ENCODE measurements around the gene CALML5. TPM values are rescaled to one million over a fixed set of nuclear protein-coding genes. Genes with fewer than 3 reads are reported as not detected.

CALML5 gene
- total and polyA plus RNA-seq, 9 of the 15 experiments (the other 6 are each of a cell fraction or from before 2014, with no cell fraction given) = not detected

DNA sequence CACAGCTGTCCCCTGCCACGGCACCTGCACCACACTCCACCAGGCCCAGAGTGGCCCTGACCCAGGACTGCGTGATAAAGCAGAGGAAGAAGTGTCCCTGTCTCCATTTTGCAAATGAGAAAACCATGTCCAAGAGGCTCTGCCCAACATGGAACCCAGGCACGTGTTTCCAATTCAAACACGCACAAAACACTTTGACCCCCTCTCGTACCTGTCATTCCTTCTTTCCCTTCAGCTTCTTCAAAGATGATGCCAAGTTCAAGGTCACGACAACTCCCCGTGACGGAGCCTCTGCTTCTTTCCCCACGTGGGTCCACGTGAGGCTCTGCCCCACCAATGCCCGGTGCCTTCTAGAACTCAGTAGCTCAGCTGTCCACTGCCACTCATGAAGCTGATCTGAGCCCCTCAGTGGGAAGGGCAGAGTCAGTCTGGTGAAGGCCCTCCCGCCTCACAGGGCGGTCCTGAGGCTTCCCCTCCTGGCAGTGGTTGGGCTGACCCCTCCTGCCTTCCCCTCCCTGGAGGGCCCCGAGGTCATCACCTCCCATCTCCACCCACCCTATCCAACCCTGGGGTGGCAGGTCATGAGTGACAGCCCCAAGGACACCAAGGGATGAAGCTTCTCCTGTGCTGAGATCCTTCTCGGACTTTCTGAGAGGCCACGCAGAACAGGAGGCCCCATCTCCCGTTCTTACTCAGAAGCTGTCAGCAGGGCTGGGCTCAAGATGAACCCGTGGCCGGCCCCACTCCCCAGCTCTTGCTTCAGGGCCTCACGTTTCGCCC, 19.0 kb downstream of the CALML5 start (continued):
- TF ChIP-seq CHD1 (IDR thresholded peaks at IDR 0.05; ENCODE audit: low read length) = peak; percentile 43
- peak in 1 of 3 experiments; percentile 71 for TF ChIP-seq YY1 (IDR thresholded peaks at IDR 0.05; ENCODE audit: borderline replicate concordance in 1 of 3, control insufficient read depth in 1 of 3, extremely low read depth in 1 of 3, insufficient read depth in 3 of 3, insufficient read length in 1 of 3, insufficient replicate concordance in 2 of 3, low read depth in 1 of 3, low read length in 2 of 3)
- TF ChIP-seq, protein P1, sequence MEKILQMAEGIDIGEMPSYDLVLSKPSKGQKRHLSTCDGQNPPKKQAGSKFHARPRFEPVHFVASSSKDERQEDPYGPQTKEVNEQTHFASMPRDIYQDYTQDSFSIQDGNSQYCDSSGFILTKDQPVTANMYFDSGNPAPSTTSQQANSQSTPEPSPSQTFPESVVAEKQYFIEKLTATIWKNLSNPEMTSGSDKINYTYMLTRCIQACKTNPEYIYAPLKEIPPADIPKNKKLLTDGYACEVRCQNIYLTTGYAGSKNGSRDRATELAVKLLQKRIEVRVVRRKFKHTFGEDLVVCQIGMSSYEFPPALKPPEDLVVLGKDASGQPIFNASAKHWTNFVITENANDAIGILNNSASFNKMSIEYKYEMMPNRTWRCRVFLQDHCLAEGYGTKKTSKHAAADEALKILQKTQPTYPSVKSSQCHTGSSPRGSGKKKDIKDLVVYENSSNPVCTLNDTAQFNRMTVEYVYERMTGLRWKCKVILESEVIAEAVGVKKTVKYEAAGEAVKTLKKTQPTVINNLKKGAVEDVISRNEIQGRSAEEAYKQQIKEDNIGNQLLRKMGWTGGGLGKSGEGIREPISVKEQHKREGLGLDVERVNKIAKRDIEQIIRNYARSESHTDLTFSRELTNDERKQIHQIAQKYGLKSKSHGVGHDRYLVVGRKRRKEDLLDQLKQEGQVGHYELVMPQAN (IDR thresholded peaks at IDR 0.05; ENCODE audit: borderline replicate concordance) = peak; percentile 66; the same call in 1 of the 2 replicates
- TF ChIP-seq, protein P2, sequence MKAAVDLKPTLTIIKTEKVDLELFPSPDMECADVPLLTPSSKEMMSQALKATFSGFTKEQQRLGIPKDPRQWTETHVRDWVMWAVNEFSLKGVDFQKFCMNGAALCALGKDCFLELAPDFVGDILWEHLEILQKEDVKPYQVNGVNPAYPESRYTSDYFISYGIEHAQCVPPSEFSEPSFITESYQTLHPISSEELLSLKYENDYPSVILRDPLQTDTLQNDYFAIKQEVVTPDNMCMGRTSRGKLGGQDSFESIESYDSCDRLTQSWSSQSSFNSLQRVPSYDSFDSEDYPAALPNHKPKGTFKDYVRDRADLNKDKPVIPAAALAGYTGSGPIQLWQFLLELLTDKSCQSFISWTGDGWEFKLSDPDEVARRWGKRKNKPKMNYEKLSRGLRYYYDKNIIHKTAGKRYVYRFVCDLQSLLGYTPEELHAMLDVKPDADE (conservative IDR thresholded peaks at IDR 0.05; ENCODE audit: control insufficient read depth, low read depth, low read length) = no peak
- TF ChIP-seq SIN3B (IDR thresholded peaks at IDR 0.05; ENCODE audit: low read depth) = no peak
- peak; percentile 7 for TF ChIP-seq RBBP5 (IDR thresholded peaks at IDR 0.05; ENCODE audit: borderline replicate concordance, insufficient read depth, low read length, poor library complexity, severe bottlenecking)
- TF ChIP-seq, protein P3, sequence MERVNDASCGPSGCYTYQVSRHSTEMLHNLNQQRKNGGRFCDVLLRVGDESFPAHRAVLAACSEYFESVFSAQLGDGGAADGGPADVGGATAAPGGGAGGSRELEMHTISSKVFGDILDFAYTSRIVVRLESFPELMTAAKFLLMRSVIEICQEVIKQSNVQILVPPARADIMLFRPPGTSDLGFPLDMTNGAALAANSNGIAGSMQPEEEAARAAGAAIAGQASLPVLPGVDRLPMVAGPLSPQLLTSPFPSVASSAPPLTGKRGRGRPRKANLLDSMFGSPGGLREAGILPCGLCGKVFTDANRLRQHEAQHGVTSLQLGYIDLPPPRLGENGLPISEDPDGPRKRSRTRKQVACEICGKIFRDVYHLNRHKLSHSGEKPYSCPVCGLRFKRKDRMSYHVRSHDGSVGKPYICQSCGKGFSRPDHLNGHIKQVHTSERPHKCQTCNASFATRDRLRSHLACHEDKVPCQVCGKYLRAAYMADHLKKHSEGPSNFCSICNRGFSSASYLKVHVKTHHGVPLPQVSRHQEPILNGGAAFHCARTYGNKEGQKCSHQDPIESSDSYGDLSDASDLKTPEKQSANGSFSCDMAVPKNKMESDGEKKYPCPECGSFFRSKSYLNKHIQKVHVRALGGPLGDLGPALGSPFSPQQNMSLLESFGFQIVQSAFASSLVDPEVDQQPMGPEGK (CRISPR knock-in tag; IDR thresholded peaks at IDR 0.05; ENCODE audit: borderline replicate concordance) = no peak
- TF ChIP-seq RBM15 (IDR thresholded peaks at IDR 0.05; ENCODE audit: insufficient read depth, low read length) = no peak
- TF ChIP-seq MECOM (CRISPR knock-in tag; IDR thresholded peaks at IDR 0.05) = peak; percentile 72; the same call in 1 of the 2 replicates
- TF ChIP-seq SPI1 (IDR thresholded peaks at IDR 0.05; ENCODE audit: borderline replicate concordance, low read depth, low read length) = no peak
- TF ChIP-seq, protein P4, sequence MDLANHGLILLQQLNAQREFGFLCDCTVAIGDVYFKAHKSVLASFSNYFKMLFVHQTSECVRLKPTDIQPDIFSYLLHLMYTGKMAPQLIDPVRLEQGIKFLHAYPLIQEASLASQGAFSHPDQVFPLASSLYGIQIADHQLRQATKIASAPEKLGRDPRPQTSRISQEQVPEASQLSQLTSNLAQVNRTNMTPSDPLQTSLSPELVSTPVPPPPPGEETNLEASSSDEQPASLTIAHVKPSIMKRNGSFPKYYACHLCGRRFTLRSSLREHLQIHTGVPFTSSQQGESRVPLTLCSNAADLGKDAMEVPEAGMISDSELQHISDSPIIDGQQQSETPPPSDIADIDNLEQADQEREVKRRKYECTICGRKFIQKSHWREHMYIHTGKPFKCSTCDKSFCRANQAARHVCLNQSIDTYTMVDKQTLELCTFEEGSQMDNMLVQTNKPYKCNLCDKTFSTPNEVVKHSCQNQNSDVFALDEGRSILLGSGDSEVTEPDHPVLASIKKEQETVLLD (IDR thresholded peaks at IDR 0.05) = no peak; the same call in 1 of the 2 replicates
- TF ChIP-seq ZNF239 (CRISPR knock-in tag; IDR thresholded peaks at IDR 0.05) = no peak
- TF ChIP-seq HNRNPUL1 (IDR thresholded peaks at IDR 0.05; ENCODE audit: low read length) = no peak
- TF ChIP-seq, protein P5, sequence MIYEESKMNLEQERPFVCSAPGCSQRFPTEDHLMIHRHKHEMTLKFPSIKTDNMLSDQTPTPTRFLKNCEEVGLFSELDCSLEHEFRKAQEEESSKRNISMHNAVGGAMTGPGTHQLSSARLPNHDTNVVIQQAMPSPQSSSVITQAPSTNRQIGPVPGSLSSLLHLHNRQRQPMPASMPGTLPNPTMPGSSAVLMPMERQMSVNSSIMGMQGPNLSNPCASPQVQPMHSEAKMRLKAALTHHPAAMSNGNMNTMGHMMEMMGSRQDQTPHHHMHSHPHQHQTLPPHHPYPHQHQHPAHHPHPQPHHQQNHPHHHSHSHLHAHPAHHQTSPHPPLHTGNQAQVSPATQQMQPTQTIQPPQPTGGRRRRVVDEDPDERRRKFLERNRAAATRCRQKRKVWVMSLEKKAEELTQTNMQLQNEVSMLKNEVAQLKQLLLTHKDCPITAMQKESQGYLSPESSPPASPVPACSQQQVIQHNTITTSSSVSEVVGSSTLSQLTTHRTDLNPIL (CRISPR knock-in tag; IDR thresholded peaks at IDR 0.05) = 0 out of 2 replicates have a peak, but pooled peaks have one; percentile 32
